Measurements from ENCODE around the gene ROBO1. TPM values are rescaled to one million over a fixed set of nuclear protein-coding genes. Genes with fewer than 3 reads are reported as not detected.
A peak's percentile ranks its signal among the peaks of the same experiment; 100 is the strongest.

The ROBO1 gene
- polyA plus RNA-seq, 4 donors, result 0.81 to 12.2 (median 2.6) TPM

DNA sequence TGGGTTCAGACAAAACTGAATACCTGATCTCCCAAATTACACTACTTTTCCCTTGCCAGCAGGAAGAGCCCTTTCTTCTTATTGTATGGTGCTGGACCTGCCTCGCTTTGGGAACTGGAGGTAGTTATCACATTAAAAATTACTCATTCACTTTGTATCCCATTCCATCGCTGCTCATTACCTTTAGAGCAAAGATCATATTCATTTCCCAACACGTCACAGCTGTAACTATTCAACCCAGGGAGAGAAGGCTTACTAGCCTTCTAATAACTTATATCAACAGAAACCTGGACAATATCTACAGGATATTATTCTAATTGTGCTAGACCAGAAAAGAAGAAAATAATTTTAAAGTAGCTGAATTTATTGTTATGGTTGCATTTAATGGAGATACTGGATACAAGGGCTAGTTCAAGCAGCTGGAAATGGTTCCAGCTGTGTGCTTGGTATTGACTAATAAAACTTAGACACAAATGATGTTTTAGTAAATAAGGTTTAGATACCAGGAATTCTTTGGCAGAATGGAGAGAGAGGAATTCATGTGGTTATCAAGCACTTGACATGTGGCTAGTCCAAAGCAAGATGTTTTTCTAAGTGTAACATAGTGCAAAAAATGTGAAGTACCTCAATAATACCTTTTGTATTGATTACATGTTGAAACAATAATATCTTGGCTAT lies 656.3 kb downstream of the ROBO1 start:
- H3K36me3 ChIP-seq (ENCODE audit: control insufficient read depth in 3 of 3, insufficient read depth in 2 of 3, low read depth in 1 of 3, low read length in 3 of 3), result no peaks in the 10 kb centered on the region
- H3K9me3 ChIP-seq (ENCODE audit: control insufficient read depth in 2 of 2, insufficient read depth in 1 of 2, low read depth in 1 of 2, low read length in 1 of 2), result no peaks in the 10 kb centered on the region
- FAIRE-seq, result no peak
- peak overlapping the region in 1 of 3 donors; percentile 32 for H3K27ac ChIP-seq (ENCODE audit: low read depth in 1 of 3, low read length in 2 of 3)
- DNase-seq, result peak in 1 of 2 donors; percentile 86
- no peaks in the 10 kb centered on the region for H3K27me3 ChIP-seq (ENCODE audit: control insufficient read depth in 3 of 3, insufficient read depth in 3 of 3, low read length in 3 of 3)
- 18 to 62% (median 36%) methylated on average over 3 of the region's 3 CpGs for WGBS, 3 donors
- no peak overlapping the region for H3K4me3 ChIP-seq (ENCODE audit: low read depth in 1 of 3, low read length in 3 of 3)
- no peaks in the 10 kb centered on the region for H3K4me1 ChIP-seq (ENCODE audit: control insufficient read depth in 3 of 3, insufficient read depth in 2 of 3, low read depth in 1 of 3, low read length in 2 of 3)

DNA sequence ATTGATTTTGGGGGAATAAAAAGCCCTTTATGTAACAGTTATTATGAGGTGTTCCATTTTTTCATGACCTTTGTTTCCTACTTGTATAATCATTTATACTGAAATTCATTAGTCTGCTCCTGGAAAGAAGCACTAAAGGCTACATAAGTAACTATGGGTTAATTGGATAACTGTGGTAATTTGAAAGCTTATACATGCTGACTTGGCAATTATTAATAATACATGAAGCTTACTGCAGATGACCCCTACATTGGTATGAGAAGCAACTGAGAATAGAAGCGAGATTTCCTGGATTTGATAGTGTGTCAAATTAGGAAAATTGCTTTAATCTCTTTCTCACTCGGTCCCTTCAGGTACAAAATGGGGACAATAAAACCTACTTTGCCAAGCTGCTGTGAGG lies 658.0 kb downstream of the ROBO1 start:
- DNase-seq (no peak), FAIRE-seq (no peak)
- H3K27ac ChIP-seq (ENCODE audit: low read depth in 1 of 3, low read length in 2 of 3), result no peak overlapping the region
- 29 to 75% (median 36%) methylated on average over 2 of the region's 2 CpGs for WGBS, 3 donors
- no peak overlapping the region for H3K4me3 ChIP-seq (ENCODE audit: low read depth in 1 of 3, low read length in 3 of 3)
- H3K4me1 ChIP-seq (ENCODE audit: control insufficient read depth in 3 of 3, insufficient read depth in 2 of 3, low read depth in 1 of 3, low read length in 2 of 3), result no peaks in the 10 kb centered on the region
- H3K9me3 ChIP-seq (ENCODE audit: control insufficient read depth in 2 of 2, insufficient read depth in 1 of 2, low read depth in 1 of 2, low read length in 1 of 2), result no peaks in the 10 kb centered on the region
- no peaks in the 10 kb centered on the region for H3K36me3 ChIP-seq (ENCODE audit: control insufficient read depth in 3 of 3, insufficient read depth in 2 of 3, low read depth in 1 of 3, low read length in 3 of 3)
- no peaks in the 10 kb centered on the region for H3K27me3 ChIP-seq (ENCODE audit: control insufficient read depth in 3 of 3, insufficient read depth in 3 of 3, low read length in 3 of 3)

DNA sequence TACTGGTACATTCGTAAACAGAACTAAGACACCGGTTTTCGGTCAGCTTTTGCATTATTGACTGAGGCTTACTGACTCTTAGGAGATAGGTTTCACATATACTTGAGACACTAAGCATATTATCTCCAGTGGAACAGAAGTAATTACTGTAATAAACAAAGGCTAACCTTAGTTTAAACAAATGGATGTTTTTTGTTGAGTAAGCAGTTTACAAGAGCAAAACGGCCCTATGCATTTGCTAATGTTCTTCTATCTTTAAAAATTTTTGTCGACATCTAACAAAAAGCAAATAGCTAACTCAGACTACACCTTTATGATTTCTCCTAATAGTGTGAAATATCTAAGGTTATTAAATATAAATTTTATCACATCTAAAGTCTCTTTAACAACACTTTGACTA lies 664.5 kb downstream of the ROBO1 start:
- no peak overlapping the region for H3K4me3 ChIP-seq (ENCODE audit: low read depth in 1 of 3, low read length in 3 of 3)
- WGBS, 3 donors, result 69 to 79% (median 76%) methylated on average over 5 of the region's 5 CpGs
- DNase-seq (no peak), FAIRE-seq (no peak)
- H3K27me3 ChIP-seq (ENCODE audit: control insufficient read depth in 3 of 3, insufficient read depth in 3 of 3, low read length in 3 of 3), result no peaks in the 10 kb centered on the region
- no peaks in the 10 kb centered on the region for H3K9me3 ChIP-seq (ENCODE audit: control insufficient read depth in 2 of 2, insufficient read depth in 1 of 2, low read depth in 1 of 2, low read length in 1 of 2)
- no peaks in the 10 kb centered on the region for H3K4me1 ChIP-seq (ENCODE audit: control insufficient read depth in 3 of 3, insufficient read depth in 2 of 3, low read depth in 1 of 3, low read length in 2 of 3)
- H3K27ac ChIP-seq (ENCODE audit: low read depth in 1 of 3, low read length in 2 of 3), result no peak overlapping the region
- no peaks in the 10 kb centered on the region for H3K36me3 ChIP-seq (ENCODE audit: control insufficient read depth in 3 of 3, insufficient read depth in 2 of 3, low read depth in 1 of 3, low read length in 3 of 3)

DNA sequence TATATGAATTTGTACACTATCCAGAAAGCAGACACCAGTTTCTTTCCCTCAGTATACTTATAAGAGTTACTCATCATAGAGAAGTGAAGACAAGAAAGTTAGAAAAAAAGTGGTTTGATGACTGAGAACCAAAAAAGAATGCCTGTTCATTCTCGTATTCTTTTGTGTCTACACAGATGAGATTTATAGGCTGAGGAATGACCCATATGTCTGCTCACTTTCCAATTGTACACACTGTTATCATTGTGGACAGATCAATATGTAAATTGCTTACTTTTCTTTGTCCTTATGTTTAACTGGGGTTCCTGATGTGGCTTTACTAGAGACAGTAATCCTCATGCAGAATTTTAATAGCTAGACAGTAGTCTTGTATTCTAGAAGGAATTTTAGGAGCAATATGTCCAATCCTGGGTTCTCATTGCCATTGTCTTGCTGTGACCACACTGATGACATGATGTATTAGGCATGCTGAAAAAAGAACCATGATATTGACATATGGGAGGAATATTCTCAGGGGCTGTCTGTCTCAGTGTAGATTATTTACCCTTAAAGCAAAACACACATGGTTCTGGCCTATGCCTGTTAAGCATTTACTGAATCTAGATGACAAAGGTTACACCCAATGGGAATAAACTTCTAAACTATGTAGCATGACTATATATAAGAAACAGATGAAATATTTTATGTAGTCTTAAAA lies 669.7 kb downstream of the ROBO1 start:
- Histone ChIP-seq H3K27ac (ENCODE audit: low read depth in 1 of 3, low read length in 2 of 3) (no peak overlapping the region), H3K36me3 (ENCODE audit: control insufficient read depth in 3 of 3, insufficient read depth in 2 of 3, low read depth in 1 of 3, low read length in 3 of 3) (no peaks in the 10 kb centered on the region), H3K27me3 (ENCODE audit: control insufficient read depth in 3 of 3, insufficient read depth in 3 of 3, low read length in 3 of 3) (no peaks in the 10 kb centered on the region), H3K4me1 (ENCODE audit: control insufficient read depth in 3 of 3, insufficient read depth in 2 of 3, low read depth in 1 of 3, low read length in 2 of 3) (no peaks in the 10 kb centered on the region), H3K9me3 (ENCODE audit: control insufficient read depth in 2 of 2, insufficient read depth in 1 of 2, low read depth in 1 of 2, low read length in 1 of 2) (no peaks in the 10 kb centered on the region), H3K4me3 (ENCODE audit: low read depth in 1 of 3, low read length in 3 of 3) (no peak overlapping the region)
- FAIRE-seq, result no peak
- DNase-seq, result no peak
- 53 to 56% (median 56%) methylated on average over 1 of the region's 1 CpG for WGBS, 3 donors

DNA sequence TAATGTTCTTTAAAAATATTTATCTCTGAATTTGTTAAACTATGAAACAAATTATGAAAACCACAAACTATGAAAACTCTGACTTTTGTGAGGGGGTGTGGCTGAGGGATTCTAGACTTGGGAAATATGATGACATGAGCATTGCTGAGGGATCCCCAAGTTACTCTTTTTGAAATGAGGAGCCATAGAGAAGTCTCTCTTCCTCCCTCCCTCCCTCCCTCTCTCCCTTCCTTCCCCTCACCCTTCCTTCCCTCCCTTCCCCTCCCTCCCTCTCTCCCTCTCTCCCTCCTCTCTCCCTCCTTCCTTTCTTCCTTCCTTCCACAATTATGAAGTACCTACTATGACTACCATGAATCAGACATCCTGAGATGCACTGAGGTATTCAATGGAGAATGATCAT lies 673.1 kb downstream of the ROBO1 start:
- Histone ChIP-seq H3K36me3 (ENCODE audit: control insufficient read depth in 3 of 3, insufficient read depth in 2 of 3, low read depth in 1 of 3, low read length in 3 of 3) (no peaks in the 10 kb centered on the region), H3K27me3 (ENCODE audit: control insufficient read depth in 3 of 3, insufficient read depth in 3 of 3, low read length in 3 of 3) (no peaks in the 10 kb centered on the region), H3K27ac (ENCODE audit: low read depth in 1 of 3, low read length in 2 of 3) (no peak overlapping the region), H3K4me1 (ENCODE audit: control insufficient read depth in 3 of 3, insufficient read depth in 2 of 3, low read depth in 1 of 3, low read length in 2 of 3) (no peaks in the 10 kb centered on the region), H3K4me3 (ENCODE audit: low read depth in 1 of 3, low read length in 3 of 3) (no peak overlapping the region), H3K9me3 (ENCODE audit: control insufficient read depth in 2 of 2, insufficient read depth in 1 of 2, low read depth in 1 of 2, low read length in 1 of 2) (no peaks in the 10 kb centered on the region)
- DNase-seq (no peak), FAIRE-seq (no peak)

DNA sequence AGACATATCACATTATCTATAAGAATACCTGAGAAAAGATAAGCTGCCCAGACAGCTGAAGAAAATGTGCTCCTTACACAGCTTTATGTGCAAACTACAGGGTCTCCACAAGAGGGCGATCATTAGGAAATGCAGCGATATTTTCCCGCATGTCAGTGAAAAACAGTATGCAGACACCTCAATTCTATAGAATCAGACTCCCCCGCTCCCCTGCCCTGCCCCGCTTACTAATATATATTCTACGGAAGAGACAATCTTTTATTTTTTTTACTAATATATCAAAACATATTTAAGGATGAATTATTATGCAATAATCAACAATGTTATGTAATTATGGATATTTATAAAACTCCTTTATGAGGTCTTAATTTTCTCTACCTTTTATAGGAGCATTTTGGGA lies 681.3 kb downstream of the ROBO1 start:
- FAIRE-seq, result no peak
- H3K36me3 ChIP-seq (ENCODE audit: control insufficient read depth in 3 of 3, insufficient read depth in 2 of 3, low read depth in 1 of 3, low read length in 3 of 3), result no peaks in the 10 kb centered on the region

DNA sequence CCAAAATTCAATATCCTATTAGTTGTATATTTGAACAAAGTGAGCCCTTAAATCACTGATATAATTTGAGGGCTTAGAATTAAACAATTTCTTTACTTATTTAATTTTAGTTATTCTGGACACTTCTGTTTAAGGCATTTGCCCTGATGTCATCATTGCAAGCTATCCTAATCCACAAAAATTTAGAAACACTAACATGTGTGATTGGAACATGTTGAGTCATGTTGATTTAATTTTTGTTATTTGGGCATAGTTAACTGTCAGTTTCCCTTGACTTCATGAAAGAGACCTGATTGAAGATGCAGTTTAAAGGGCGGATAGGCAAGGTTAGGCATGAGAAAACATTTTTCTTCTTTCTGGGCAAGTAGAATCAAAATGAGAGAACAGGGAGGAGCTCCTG lies 682.6 kb downstream of the ROBO1 start:
- Histone ChIP-seq H3K36me3 (ENCODE audit: control insufficient read depth in 3 of 3, insufficient read depth in 2 of 3, low read depth in 1 of 3, low read length in 3 of 3) (no peaks in the 10 kb centered on the region), H3K27ac (ENCODE audit: low read depth in 1 of 3, low read length in 2 of 3) (no peak overlapping the region), H3K4me3 (ENCODE audit: low read depth in 1 of 3, low read length in 3 of 3) (no peak overlapping the region), H3K27me3 (ENCODE audit: control insufficient read depth in 3 of 3, insufficient read depth in 3 of 3, low read length in 3 of 3) (no peaks in the 10 kb centered on the region), H3K9me3 (ENCODE audit: control insufficient read depth in 2 of 2, insufficient read depth in 1 of 2, low read depth in 1 of 2, low read length in 1 of 2) (no peaks in the 10 kb centered on the region), H3K4me1 (ENCODE audit: control insufficient read depth in 3 of 3, insufficient read depth in 2 of 3, low read depth in 1 of 3, low read length in 2 of 3) (no peaks in the 10 kb centered on the region)
- DNase-seq, result no peak
- no peak for FAIRE-seq
- WGBS, 3 donors, result 76 to 87% (median 84%) methylated on average over 1 of the region's 1 CpG

More for the DNA sequence above, 681.3 kb downstream of the ROBO1 start:
- H3K27ac ChIP-seq (ENCODE audit: low read depth in 1 of 3, low read length in 2 of 3), result no peak overlapping the region
- H3K4me3 ChIP-seq (ENCODE audit: low read depth in 1 of 3, low read length in 3 of 3), result no peak overlapping the region
- no peaks in the 10 kb centered on the region for H3K4me1 ChIP-seq (ENCODE audit: control insufficient read depth in 3 of 3, insufficient read depth in 2 of 3, low read depth in 1 of 3, low read length in 2 of 3)
- no peaks in the 10 kb centered on the region for H3K27me3 ChIP-seq (ENCODE audit: control insufficient read depth in 3 of 3, insufficient read depth in 3 of 3, low read length in 3 of 3)
- H3K9me3 ChIP-seq (ENCODE audit: control insufficient read depth in 2 of 2, insufficient read depth in 1 of 2, low read depth in 1 of 2, low read length in 1 of 2), result no peaks in the 10 kb centered on the region
- DNase-seq, result peak; percentile 50 to 65
- WGBS, 3 donors, result 4 to 14% (median 12%) methylated on average over 6 of the region's 6 CpGs

DNA sequence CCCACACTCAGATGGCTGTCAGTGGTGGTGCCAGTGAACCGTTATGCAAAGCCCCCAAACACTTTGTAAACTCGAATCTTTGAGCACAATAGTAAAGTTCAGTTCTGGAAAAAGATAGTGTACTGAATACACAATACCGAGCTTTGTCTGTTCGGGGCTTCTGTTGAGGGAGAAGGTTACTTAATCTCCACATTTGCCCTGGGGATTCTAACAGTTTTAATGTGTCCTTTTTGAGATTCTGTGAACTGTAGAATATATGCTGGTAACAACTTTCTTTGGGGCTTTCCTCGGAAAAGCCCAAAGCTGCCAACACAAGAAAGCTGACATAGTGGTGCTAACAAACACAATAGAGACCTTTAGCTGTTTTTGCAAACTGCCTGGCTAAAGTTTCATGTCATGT lies 686.5 kb downstream of the ROBO1 start:
- FAIRE-seq, result no peak
- Histone ChIP-seq H3K9me3 (ENCODE audit: control insufficient read depth in 2 of 2, insufficient read depth in 1 of 2, low read depth in 1 of 2, low read length in 1 of 2) (no peaks in the 10 kb centered on the region), H3K4me3 (ENCODE audit: low read depth in 1 of 3, low read length in 3 of 3) (no peak overlapping the region), H3K4me1 (ENCODE audit: control insufficient read depth in 3 of 3, insufficient read depth in 2 of 3, low read depth in 1 of 3, low read length in 2 of 3) (no peaks in the 10 kb centered on the region), H3K27me3 (ENCODE audit: control insufficient read depth in 3 of 3, insufficient read depth in 3 of 3, low read length in 3 of 3) (no peaks in the 10 kb centered on the region), H3K27ac (ENCODE audit: low read depth in 1 of 3, low read length in 2 of 3) (no peak overlapping the region), H3K36me3 (ENCODE audit: control insufficient read depth in 3 of 3, insufficient read depth in 2 of 3, low read depth in 1 of 3, low read length in 3 of 3) (no peaks in the 10 kb centered on the region)
- 57 to 71% (median 57%) methylated on average over 5 of the region's 5 CpGs for WGBS, 3 donors
- DNase-seq, result no peak

DNA sequence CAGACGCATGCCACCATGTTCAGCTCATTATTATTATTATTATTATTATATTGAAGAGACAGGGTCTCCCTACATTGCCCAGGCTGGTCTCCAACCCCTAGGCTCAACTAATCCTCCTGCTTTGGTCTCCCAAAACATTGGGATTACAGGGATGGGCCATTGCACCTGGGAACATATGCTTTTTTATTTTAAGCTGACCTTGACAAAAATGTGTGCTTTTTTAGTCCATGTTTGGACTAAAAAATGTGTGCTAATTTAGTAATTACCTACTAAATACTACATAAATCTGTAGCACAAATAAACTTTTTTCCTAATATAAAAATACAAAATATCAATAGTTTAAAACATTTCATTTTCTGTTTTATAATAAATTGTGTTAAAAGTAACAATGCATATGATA lies 693.2 kb downstream of the ROBO1 start:
- no peaks in the 10 kb centered on the region for H3K36me3 ChIP-seq (ENCODE audit: control insufficient read depth in 3 of 3, insufficient read depth in 2 of 3, low read depth in 1 of 3, low read length in 3 of 3)
- DNase-seq (no peak), FAIRE-seq (no peak)
- H3K27me3 ChIP-seq (ENCODE audit: control insufficient read depth in 3 of 3, insufficient read depth in 3 of 3, low read length in 3 of 3), result no peaks in the 10 kb centered on the region
- no peaks in the 10 kb centered on the region for H3K4me1 ChIP-seq (ENCODE audit: control insufficient read depth in 3 of 3, insufficient read depth in 2 of 3, low read depth in 1 of 3, low read length in 2 of 3)
- H3K27ac ChIP-seq (ENCODE audit: low read depth in 1 of 3, low read length in 2 of 3), result no peak overlapping the region
- no peak overlapping the region for H3K4me3 ChIP-seq (ENCODE audit: low read depth in 1 of 3, low read length in 3 of 3)
- no peaks in the 10 kb centered on the region for H3K9me3 ChIP-seq (ENCODE audit: control insufficient read depth in 2 of 2, insufficient read depth in 1 of 2, low read depth in 1 of 2, low read length in 1 of 2)
- 81 to 93% (median 83%) methylated on average over 1 of the region's 1 CpG for WGBS, 3 donors

All from small intestine (tissue), 7 donors.